ENCODE measurements around the gene CMTR1. TPM values are rescaled to one million over a fixed set of nuclear protein-coding genes. Genes with fewer than 3 reads are reported as not detected.
A peak's percentile ranks its signal among the peaks of the same experiment; 100 is the strongest.

Gene CMTR1
- total and polyA plus RNA-seq, 10 of the 15 experiments (the other 5 are each of a cell fraction or from before 2014, with no cell fraction given): 2.7 to 67.0 (median 46.2) TPM

DNA sequence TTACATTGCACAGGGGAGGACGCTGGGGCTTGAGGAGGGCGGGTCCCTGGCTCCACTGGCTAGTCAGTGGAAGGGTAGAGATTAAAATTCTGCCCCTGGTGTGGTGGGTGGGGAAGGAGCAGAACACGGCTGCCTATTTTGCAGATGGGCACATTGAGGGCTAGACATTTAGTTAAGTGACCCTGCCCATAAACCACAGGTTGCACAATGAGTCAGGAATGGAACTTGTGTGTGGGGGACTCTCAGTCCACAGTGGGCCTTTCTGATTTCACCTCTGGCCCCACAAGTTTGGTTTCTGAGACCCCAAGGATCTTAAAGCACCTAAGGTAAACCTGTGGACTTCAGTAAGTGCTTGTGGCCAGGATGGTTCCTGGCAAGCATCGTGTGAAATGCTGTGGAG, 88.7 kb downstream of the CMTR1 start:
- ATAC-seq (peak; percentile 58), FAIRE-seq (no peak), DNase-seq (ENCODE audit: low read depth, low spot score) (no peak)
- Histone ChIP-seq H2AFZ (ENCODE audit: control insufficient read depth, low read depth, low read length) (no peak overlapping the region), H3K4me2 (ENCODE audit: control insufficient read depth, insufficient read depth) (peak overlapping the region; percentile 0; the same call in 1 of the 2 replicates), H3K4me3 (no peak overlapping the region; the same call in 1 of the 2 replicates), H4K20me1 (ENCODE audit: control insufficient read depth, insufficient read depth) (no peaks in the 10 kb centered on the region), H3K4me1 (ENCODE audit: control insufficient read depth, insufficient read depth, low read length) (peaks cover 29% of the 10 kb centered on the region), H3K9ac (ENCODE audit: control insufficient read depth, insufficient read depth, low read length) (no peak overlapping the region), H3K9me3 (replicated peaks; ENCODE audit: control insufficient read depth, insufficient read depth, low read length) (no peaks in the 10 kb centered on the region; the same call in 2 of the 3 replicates), H3K79me2 (ENCODE audit: control insufficient read depth, insufficient read depth, low read length) (no peaks in the 10 kb centered on the region), H3K36me3 (ENCODE audit: control insufficient read depth in 2 of 2, insufficient read depth in 2 of 2, low read length in 1 of 2) (no peaks in the 10 kb centered on the region), H3K27ac (ENCODE audit: control insufficient read depth, insufficient read depth) (no peak overlapping the region), H3K27me3 (replicated peaks in 1 of 2; ENCODE audit: control insufficient read depth in 2 of 2, insufficient read depth in 2 of 2, low read length in 1 of 2) (no peaks in the 10 kb centered on the region)
- no TSS peak for BruUV-seq (replicated peaks)
- ChIA-PET POLR2A (no interaction called here), RAD21 (ENCODE audit: unreplicated experiment) (no interaction called here), CTCF (no interaction called here), SMC1A (ENCODE audit: uncharacterized antibody, unreplicated experiment) (interaction anchor here (1.0 to 1.3 kb wide), 3 partner anchors 9 to 30 kb away, joined by 3 to 4 read pairs (median 4); no protein-coding TSS in a partner anchor)
- intact Hi-C loops (cut with micrococcal nuclease; ENCODE audit: unreplicated experiment): no loop called here
- in situ Hi-C loops (cut with MboI): no loop called here
- 2% methylated on average over 4 of the region's 4 CpGs for WGBS (ENCODE audit: insufficient coverage, insufficient replicate concordance, low lambda C conversion rate, missing lambda C conversion rate)
- TF ChIP-seq BMI1 (IDR thresholded peaks at IDR 0.05; ENCODE audit: borderline replicate concordance) (no peak), IRF4 (IDR thresholded peaks at IDR 0.05; ENCODE audit: low read depth, low read length) (0 out of 2 replicates have a peak, but pooled peaks have one; percentile 26), NR2F1 (conservative IDR thresholded peaks at IDR 0.05) (peak; percentile 47; the same call in 1 of the 2 replicates), RUNX3 (IDR thresholded peaks at IDR 0.05; ENCODE audit: low read length) (peak; percentile 81), CHD2 (IDR thresholded peaks at IDR 0.05; ENCODE audit: borderline replicate concordance, low read depth, low read length) (no peak)

GRCh38 chr6:37522836-37523235, 89.8 kb downstream of the CMTR1 start:
- FAIRE-seq (no peak), DNase-seq (ENCODE audit: low read depth, low spot score) (no peak), ATAC-seq (no peak)
- no TSS peak for BruUV-seq (replicated peaks)
- Histone ChIP-seq H3K4me3 (no peak overlapping the region), H3K4me1 (ENCODE audit: control insufficient read depth, insufficient read depth, low read length) (peaks cover 19% of the 10 kb centered on the region), H3K79me2 (ENCODE audit: control insufficient read depth, insufficient read depth, low read length) (no peaks in the 10 kb centered on the region), H3K27ac (ENCODE audit: control insufficient read depth, insufficient read depth) (no peak overlapping the region), H3K36me3 (ENCODE audit: control insufficient read depth in 2 of 2, insufficient read depth in 2 of 2, low read length in 1 of 2) (no peaks in the 10 kb centered on the region), H4K20me1 (ENCODE audit: control insufficient read depth, insufficient read depth) (no peaks in the 10 kb centered on the region), H2AFZ (ENCODE audit: control insufficient read depth, low read depth, low read length) (no peak overlapping the region), H3K27me3 (replicated peaks in 1 of 2; ENCODE audit: control insufficient read depth in 2 of 2, insufficient read depth in 2 of 2, low read length in 1 of 2) (no peaks in the 10 kb centered on the region), H3K9me3 (replicated peaks; ENCODE audit: control insufficient read depth, insufficient read depth, low read length) (no peaks in the 10 kb centered on the region; the same call in 2 of the 3 replicates), H3K4me2 (ENCODE audit: control insufficient read depth, insufficient read depth) (no peak overlapping the region), H3K9ac (ENCODE audit: control insufficient read depth, insufficient read depth, low read length) (no peak overlapping the region)
- SMC1A ChIA-PET (ENCODE audit: uncharacterized antibody, unreplicated experiment): interaction anchor here (1.0 kb wide), 1 partner anchor 31 kb away, joined by 4 read pairs; no protein-coding TSS in a partner anchor
- RAD21 ChIA-PET (ENCODE audit: unreplicated experiment): interaction anchor here (1.0 to 1.5 kb wide), 2 partner anchors 16 to 32 kb away, joined by 3 to 5 read pairs; no protein-coding TSS in a partner anchor
- TF ChIP-seq EED (IDR thresholded peaks at IDR 0.05; ENCODE audit: low read depth): no peak
- TF ChIP-seq ASH2L (IDR thresholded peaks at IDR 0.05; ENCODE audit: borderline replicate concordance, low read depth): no peak
- TF ChIP-seq, protein P1, sequence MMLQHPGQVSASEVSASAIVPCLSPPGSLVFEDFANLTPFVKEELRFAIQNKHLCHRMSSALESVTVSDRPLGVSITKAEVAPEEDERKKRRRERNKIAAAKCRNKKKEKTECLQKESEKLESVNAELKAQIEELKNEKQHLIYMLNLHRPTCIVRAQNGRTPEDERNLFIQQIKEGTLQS (IDR thresholded peaks at IDR 0.05; ENCODE audit: borderline replicate concordance, extremely low read depth, low read depth, low read length): no peak
- WGBS (ENCODE audit: insufficient coverage, insufficient replicate concordance, low lambda C conversion rate, missing lambda C conversion rate): 65% methylated on average over 3 of the region's 3 CpGs
- CTCF ChIA-PET: interaction anchor here (0.7 kb wide), 1 partner anchor 26 kb away, joined by 3 read pairs; no protein-coding TSS in a partner anchor
- POLR2A ChIA-PET: interaction anchor here (0.7 kb wide), 1 partner anchor 12 kb away, joined by 5 read pairs; no protein-coding TSS in a partner anchor
- in situ Hi-C loops (cut with MboI) (no loop called here), intact Hi-C loops (cut with micrococcal nuclease; ENCODE audit: unreplicated experiment) (no loop called here)

Measured in GM12878 (cell line).